ENCODE data around the gene LRP1.

The LRP1 gene

DNA sequence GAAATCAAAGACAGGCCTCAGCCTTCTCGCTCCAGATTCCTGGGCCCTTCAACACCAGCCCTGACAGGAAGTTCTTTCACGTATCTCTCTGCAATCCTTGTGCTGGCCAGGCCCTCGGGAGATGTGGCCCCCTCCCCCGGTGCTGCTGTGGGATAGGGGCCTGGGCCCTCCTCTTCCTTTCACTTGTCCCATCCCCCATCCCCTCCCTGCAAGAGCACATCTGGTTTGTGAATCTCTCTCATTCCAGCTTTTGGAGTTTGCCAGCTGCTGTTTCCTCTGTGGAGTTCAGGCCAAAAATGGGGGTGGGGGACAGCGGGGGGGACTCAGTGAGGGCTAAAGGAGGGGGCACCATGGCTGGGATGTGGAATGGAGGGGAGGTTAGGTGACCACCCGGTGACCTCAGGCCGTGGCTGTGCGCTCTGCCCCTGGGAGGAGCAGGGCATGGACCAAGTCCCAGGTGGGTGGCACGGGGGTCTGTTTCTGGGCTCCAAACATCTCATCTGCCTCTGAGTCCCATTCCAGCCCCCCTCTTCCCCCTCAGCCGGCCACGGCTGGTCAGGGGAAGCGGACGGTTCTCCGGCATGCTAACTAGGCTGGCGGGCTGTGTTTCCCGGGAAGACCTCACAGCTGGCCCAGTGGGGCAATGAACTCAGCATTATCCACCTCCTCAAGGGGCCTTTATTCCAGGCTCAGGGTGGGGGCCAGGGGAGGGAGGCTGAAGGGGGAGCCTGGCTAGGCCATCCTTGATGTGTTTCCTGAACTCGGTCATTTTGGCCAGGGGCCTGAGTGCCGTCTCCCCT lies 7.4 kb downstream of the LRP1 start:
- peaks cover 32 to 99% (median 92%) of the 10 kb centered on the region in 5 donors for H3K4me1 ChIP-seq (ENCODE audit: control insufficient read depth in 5 of 5, insufficient read depth in 5 of 5, low read length in 5 of 5)
- peak overlapping the region; percentile 16 to 82 (median 76) for H3K9ac ChIP-seq (ENCODE audit: low read length in 5 of 5)
- H3K4me3 ChIP-seq (ENCODE audit: low read depth in 1 of 5, low read length in 5 of 5) = peak overlapping the region in 4 of 5 donors; percentile 18 to 50 (median 32)
- peaks cover 0 to 19% (median 12%) of the 10 kb centered on the region in 5 donors for H3K36me3 ChIP-seq (ENCODE audit: control insufficient read depth in 5 of 5, insufficient read depth in 5 of 5, low read length in 5 of 5)
- no peaks in the 10 kb centered on the region for H3K27me3 ChIP-seq (ENCODE audit: control insufficient read depth in 5 of 5, insufficient read depth in 4 of 5, low read length in 5 of 5)
- H3K9me3 ChIP-seq (ENCODE audit: control insufficient read depth in 5 of 5, low read length in 5 of 5) = no peaks in the 10 kb centered on the region
- peak overlapping the region; percentile 99 for H3K27ac ChIP-seq (ENCODE audit: low read depth, low read length)

GRCh38 chr12:57138526-57139272 lies 10.4 kb downstream of the LRP1 start:
- Histone ChIP-seq H3K9me3 (ENCODE audit: control insufficient read depth in 5 of 5, low read length in 5 of 5) (no peaks in the 10 kb centered on the region), H3K36me3 (ENCODE audit: control insufficient read depth in 5 of 5, insufficient read depth in 5 of 5, low read length in 5 of 5) (peaks cover 0 to 47% (median 39%) of the 10 kb centered on the region in 5 donors), H3K4me1 (ENCODE audit: control insufficient read depth in 5 of 5, insufficient read depth in 5 of 5, low read length in 5 of 5) (peaks cover 19 to 99% (median 92%) of the 10 kb centered on the region in 5 donors), H3K27me3 (ENCODE audit: control insufficient read depth in 5 of 5, insufficient read depth in 4 of 5, low read length in 5 of 5) (no peaks in the 10 kb centered on the region), H3K4me3 (ENCODE audit: low read depth in 1 of 5, low read length in 5 of 5) (peak overlapping the region in 2 of 5 donors; percentile 3 to 45), H3K9ac (ENCODE audit: low read length in 5 of 5) (peak overlapping the region in 4 of 5 donors; percentile 50 to 82 (median 66)), H3K27ac (ENCODE audit: low read depth, low read length) (peak overlapping the region; percentile 93)

DNA sequence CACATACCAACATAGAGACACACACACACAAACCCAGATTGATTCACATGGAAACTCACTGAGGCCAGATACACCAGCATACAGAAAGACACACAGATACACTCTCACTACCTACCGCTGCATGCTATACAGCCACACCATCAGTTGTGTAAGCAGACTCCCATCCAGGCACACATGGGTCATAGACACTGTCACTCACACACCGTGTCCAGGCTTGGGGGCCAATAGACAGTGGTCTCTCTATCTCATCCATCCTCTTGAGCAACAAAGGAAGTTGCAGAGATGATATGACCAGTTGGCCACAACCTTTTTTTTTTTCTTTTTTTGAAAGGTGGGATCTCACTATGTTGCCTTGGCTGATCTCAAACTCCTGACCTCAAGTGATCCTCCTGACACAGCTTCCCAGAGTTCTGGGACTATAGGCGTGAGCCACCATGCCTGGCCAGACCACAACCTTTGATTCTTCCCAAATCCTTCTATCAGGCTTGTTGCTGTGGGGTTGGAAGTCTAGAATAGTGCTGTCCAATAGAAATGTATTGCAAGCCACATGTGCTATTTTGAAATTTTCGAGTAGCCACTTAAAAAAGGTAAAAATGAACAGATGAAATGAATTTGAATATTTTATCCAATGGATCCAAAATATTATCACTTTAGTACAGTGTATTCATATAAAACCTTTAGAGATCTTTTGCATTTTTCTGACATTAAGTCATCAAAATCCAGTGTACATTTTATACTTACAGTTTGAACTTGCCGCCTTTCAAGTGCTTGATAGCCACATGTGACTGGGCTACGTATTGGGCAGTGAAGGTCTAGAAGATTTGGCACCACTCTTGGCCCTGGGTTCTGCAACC lies 11.7 kb downstream of the LRP1 start:
- Histone ChIP-seq H3K9me3 (ENCODE audit: control insufficient read depth in 5 of 5, low read length in 5 of 5) (no peaks in the 10 kb centered on the region), H3K27me3 (ENCODE audit: control insufficient read depth in 5 of 5, insufficient read depth in 4 of 5, low read length in 5 of 5) (no peaks in the 10 kb centered on the region), H3K36me3 (ENCODE audit: control insufficient read depth in 5 of 5, insufficient read depth in 5 of 5, low read length in 5 of 5) (peaks cover 4 to 61% (median 52%) of the 10 kb centered on the region in 5 donors), H3K27ac (ENCODE audit: low read depth, low read length) (peak overlapping the region; percentile 93), H3K4me3 (ENCODE audit: low read depth in 1 of 5, low read length in 5 of 5) (no peak overlapping the region), H3K4me1 (ENCODE audit: control insufficient read depth in 5 of 5, insufficient read depth in 5 of 5, low read length in 5 of 5) (peaks cover 18 to 93% (median 91%) of the 10 kb centered on the region in 5 donors), H3K9ac (ENCODE audit: low read length in 5 of 5) (peak overlapping the region in 2 of 5 donors; percentile 26 to 76)

DNA sequence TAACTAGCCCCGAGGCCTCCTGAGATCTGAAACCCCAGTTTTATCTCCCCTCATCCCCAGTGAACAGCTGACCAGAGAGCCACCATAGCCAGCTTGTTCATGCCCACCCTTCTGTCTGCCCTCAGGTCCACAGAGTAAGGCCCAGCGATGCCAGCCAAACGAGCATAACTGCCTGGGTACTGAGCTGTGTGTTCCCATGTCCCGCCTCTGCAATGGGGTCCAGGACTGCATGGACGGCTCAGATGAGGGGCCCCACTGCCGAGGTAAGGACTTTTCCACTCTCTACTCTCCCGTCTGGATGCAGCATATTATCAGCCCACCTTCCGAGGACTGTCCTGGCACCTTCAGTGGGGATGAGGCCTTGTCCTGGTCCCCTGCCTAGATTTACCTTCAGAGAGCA lies 13.0 kb downstream of the LRP1 start:
- peaks cover 4 to 73% (median 64%) of the 10 kb centered on the region in 5 donors for H3K36me3 ChIP-seq (ENCODE audit: control insufficient read depth in 5 of 5, insufficient read depth in 5 of 5, low read length in 5 of 5)
- peak overlapping the region; percentile 93 for H3K27ac ChIP-seq (ENCODE audit: low read depth, low read length)
- H3K4me3 ChIP-seq (ENCODE audit: low read depth in 1 of 5, low read length in 5 of 5) = no peak overlapping the region
- H3K27me3 ChIP-seq (ENCODE audit: control insufficient read depth in 5 of 5, insufficient read depth in 4 of 5, low read length in 5 of 5) = no peaks in the 10 kb centered on the region
- no peaks in the 10 kb centered on the region for H3K9me3 ChIP-seq (ENCODE audit: control insufficient read depth in 5 of 5, low read length in 5 of 5)
- H3K4me1 ChIP-seq (ENCODE audit: control insufficient read depth in 5 of 5, insufficient read depth in 5 of 5, low read length in 5 of 5) = peaks cover 18 to 93% (median 91%) of the 10 kb centered on the region in 5 donors
- peak overlapping the region in 4 of 5 donors; percentile 32 to 67 (median 45) for H3K9ac ChIP-seq (ENCODE audit: low read length in 5 of 5)

GRCh38 chr12:57142121-57142520 lies 13.8 kb downstream of the LRP1 start:
- H3K4me3 ChIP-seq (ENCODE audit: low read depth in 1 of 5, low read length in 5 of 5) = no peak overlapping the region
- no peaks in the 10 kb centered on the region for H3K27me3 ChIP-seq (ENCODE audit: control insufficient read depth in 5 of 5, insufficient read depth in 4 of 5, low read length in 5 of 5)
- H3K9ac ChIP-seq (ENCODE audit: low read length in 5 of 5) = peak overlapping the region in 3 of 5 donors; percentile 40 to 67 (median 50)
- no peaks in the 10 kb centered on the region for H3K9me3 ChIP-seq (ENCODE audit: control insufficient read depth in 5 of 5, low read length in 5 of 5)
- peak overlapping the region; percentile 93 for H3K27ac ChIP-seq (ENCODE audit: low read depth, low read length)
- H3K4me1 ChIP-seq (ENCODE audit: control insufficient read depth in 5 of 5, insufficient read depth in 5 of 5, low read length in 5 of 5) = peaks cover 21 to 95% (median 91%) of the 10 kb centered on the region in 5 donors
- peaks cover 4 to 82% (median 72%) of the 10 kb centered on the region in 5 donors for H3K36me3 ChIP-seq (ENCODE audit: control insufficient read depth in 5 of 5, insufficient read depth in 5 of 5, low read length in 5 of 5)

DNA sequence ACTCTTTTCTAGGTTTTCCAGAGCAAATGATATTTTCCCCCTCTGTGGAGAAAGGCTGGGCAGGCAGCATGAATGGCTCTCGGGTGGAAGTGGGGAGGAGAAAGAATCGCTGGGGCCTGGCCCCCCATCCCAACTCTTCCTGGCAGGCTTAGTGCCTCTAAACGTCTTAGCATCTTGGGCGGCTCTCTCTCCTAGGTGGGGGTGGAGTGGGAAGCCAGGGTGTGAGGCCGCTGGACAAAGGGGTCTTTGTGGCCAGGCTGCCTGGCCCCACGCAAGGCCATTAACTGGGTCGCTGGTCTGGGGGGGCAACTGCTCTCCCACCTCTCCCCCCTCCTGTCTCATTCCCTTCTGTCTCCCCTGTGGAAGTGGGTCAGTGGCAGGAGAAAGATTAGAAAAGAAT lies 14.4 kb downstream of the LRP1 start:
- Histone ChIP-seq H3K9me3 (ENCODE audit: control insufficient read depth in 5 of 5, low read length in 5 of 5) (no peaks in the 10 kb centered on the region), H3K4me3 (ENCODE audit: low read depth in 1 of 5, low read length in 5 of 5) (no peak overlapping the region), H3K9ac (ENCODE audit: low read length in 5 of 5) (peak overlapping the region in 2 of 5 donors; percentile 33 to 67), H3K4me1 (ENCODE audit: control insufficient read depth in 5 of 5, insufficient read depth in 5 of 5, low read length in 5 of 5) (peaks cover 25 to 95% (median 91%) of the 10 kb centered on the region in 5 donors), H3K27me3 (ENCODE audit: control insufficient read depth in 5 of 5, insufficient read depth in 4 of 5, low read length in 5 of 5) (no peaks in the 10 kb centered on the region), H3K27ac (ENCODE audit: low read depth, low read length) (peak overlapping the region; percentile 93), H3K36me3 (ENCODE audit: control insufficient read depth in 5 of 5, insufficient read depth in 5 of 5, low read length in 5 of 5) (peaks cover 4 to 88% (median 77%) of the 10 kb centered on the region in 5 donors)

- Histone ChIP-seq H3K4me1 (ENCODE audit: control insufficient read depth in 5 of 5, insufficient read depth in 5 of 5, low read length in 5 of 5) (peaks cover 26 to 95% (median 91%) of the 10 kb centered on the region in 5 donors), H3K9me3 (ENCODE audit: control insufficient read depth in 5 of 5, low read length in 5 of 5) (no peaks in the 10 kb centered on the region), H3K27ac (ENCODE audit: low read depth, low read length) (peak overlapping the region; percentile 93), H3K27me3 (ENCODE audit: control insufficient read depth in 5 of 5, insufficient read depth in 4 of 5, low read length in 5 of 5) (no peaks in the 10 kb centered on the region), H3K4me3 (ENCODE audit: low read depth in 1 of 5, low read length in 5 of 5) (no peak overlapping the region), H3K36me3 (ENCODE audit: control insufficient read depth in 5 of 5, insufficient read depth in 5 of 5, low read length in 5 of 5) (peaks cover 4 to 95% (median 78%) of the 10 kb centered on the region in 5 donors), H3K9ac (ENCODE audit: low read length in 5 of 5) (peak overlapping the region in 1 of 5 donors; percentile 45)
Observed at GRCh38 chr12:57143454-57143853, 15.2 kb downstream of the LRP1 start.

GRCh38 chr12:57145460-57146059 lies 17.3 kb downstream of the LRP1 start:
- peak overlapping the region in 1 of 5 donors; percentile 28 for H3K4me3 ChIP-seq (ENCODE audit: low read depth in 1 of 5, low read length in 5 of 5)
- no peaks in the 10 kb centered on the region for H3K9me3 ChIP-seq (ENCODE audit: control insufficient read depth in 5 of 5, low read length in 5 of 5)
- peaks cover 4 to 81% (median 67%) of the 10 kb centered on the region in 5 donors for H3K36me3 ChIP-seq (ENCODE audit: control insufficient read depth in 5 of 5, insufficient read depth in 5 of 5, low read length in 5 of 5)
- peaks cover 37 to 97% (median 91%) of the 10 kb centered on the region in 5 donors for H3K4me1 ChIP-seq (ENCODE audit: control insufficient read depth in 5 of 5, insufficient read depth in 5 of 5, low read length in 5 of 5)
- no peaks in the 10 kb centered on the region for H3K27me3 ChIP-seq (ENCODE audit: control insufficient read depth in 5 of 5, insufficient read depth in 4 of 5, low read length in 5 of 5)
- H3K27ac ChIP-seq (ENCODE audit: low read depth, low read length) = peak overlapping the region; percentile 93
- peak overlapping the region in 1 of 5 donors; percentile 21 for H3K9ac ChIP-seq (ENCODE audit: low read length in 5 of 5)

- peaks cover 42 to 99% (median 91%) of the 10 kb centered on the region in 5 donors for H3K4me1 ChIP-seq (ENCODE audit: control insufficient read depth in 5 of 5, insufficient read depth in 5 of 5, low read length in 5 of 5)
- no peak overlapping the region for H3K4me3 ChIP-seq (ENCODE audit: low read depth in 1 of 5, low read length in 5 of 5)
- peaks cover 4 to 83% (median 63%) of the 10 kb centered on the region in 5 donors for H3K36me3 ChIP-seq (ENCODE audit: control insufficient read depth in 5 of 5, insufficient read depth in 5 of 5, low read length in 5 of 5)
- peak overlapping the region; percentile 93 for H3K27ac ChIP-seq (ENCODE audit: low read depth, low read length)
- H3K9me3 ChIP-seq (ENCODE audit: control insufficient read depth in 5 of 5, low read length in 5 of 5) = no peaks in the 10 kb centered on the region
- H3K27me3 ChIP-seq (ENCODE audit: control insufficient read depth in 5 of 5, insufficient read depth in 4 of 5, low read length in 5 of 5) = no peaks in the 10 kb centered on the region
- peak overlapping the region in 3 of 5 donors; percentile 1 to 65 (median 21) for H3K9ac ChIP-seq (ENCODE audit: low read length in 5 of 5)
Observed at GRCh38 chr12:57146092-57146491, 17.8 kb downstream of the LRP1 start.
